Fibroblast of pulmonary artery (primary cell): Measurements from ENCODE around the gene HPCAL1.

ENCODE experiments used
- DNase-seq: peaks from one replicate; pipeline ENCODE4 v3.0.0-alpha.2; 2010; ENCODE audit warnings: low read depth
- H3K4me3 ChIP-seq: replicated peaks from 2 replicates; pipeline ENCODE4 v1.5.1; 2011; ENCODE audit warnings: low read depth, mild to moderate bottlenecking, control low read depth, low read length, moderate library complexity
- TF ChIP-seq, protein P1 (sequence below): IDR thresholded peaks from 2 replicates; pipeline ENCODE4 v1.5.1; 2011; ENCODE audit warnings: mild to moderate bottlenecking, control low read depth, low read length, inconsistent platforms; ENCODE audit errors: missing control alignments

The HPCAL1 gene

DNA sequence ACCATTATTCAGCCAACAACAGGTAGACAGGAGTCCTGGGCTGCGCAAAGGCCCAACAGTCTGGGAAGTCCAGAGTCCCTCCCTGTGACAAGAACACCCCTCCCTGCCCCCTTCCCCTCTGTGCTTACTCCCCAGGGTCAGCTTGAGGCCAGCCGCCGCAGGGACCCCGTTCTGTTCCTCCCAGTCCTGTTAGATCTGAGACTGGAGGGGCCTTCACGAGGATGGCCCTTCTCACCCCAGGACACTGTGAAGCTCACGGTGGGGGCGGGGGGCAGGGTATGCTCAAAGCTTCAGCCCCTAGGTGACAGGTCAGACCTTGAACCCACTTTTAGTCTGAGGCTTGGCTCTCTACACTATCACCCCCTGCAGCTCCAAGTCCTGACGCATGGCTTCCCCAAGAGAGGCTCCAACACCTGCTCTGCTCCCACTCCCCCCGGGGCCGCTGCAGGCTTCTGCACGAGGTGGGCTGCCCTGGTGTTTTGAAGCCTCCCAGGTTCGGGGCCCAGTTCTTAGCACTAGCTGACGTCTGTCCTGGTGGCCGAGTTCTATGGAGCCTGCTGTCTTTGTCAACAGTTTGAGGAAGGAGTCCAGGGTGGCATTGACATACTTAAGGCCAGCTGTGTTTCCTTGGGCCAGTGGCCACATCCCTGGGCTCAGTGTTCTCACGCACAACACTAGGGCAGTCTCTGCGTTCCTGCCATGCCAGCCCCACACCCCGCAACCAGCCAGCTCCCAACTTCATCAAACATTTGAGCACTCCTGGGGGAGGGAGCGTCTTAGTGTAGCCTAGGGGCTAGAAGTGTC lies 37.2 kb upstream of the HPCAL1 start:
- no peak for DNase-seq
- TF ChIP-seq, protein P1, sequence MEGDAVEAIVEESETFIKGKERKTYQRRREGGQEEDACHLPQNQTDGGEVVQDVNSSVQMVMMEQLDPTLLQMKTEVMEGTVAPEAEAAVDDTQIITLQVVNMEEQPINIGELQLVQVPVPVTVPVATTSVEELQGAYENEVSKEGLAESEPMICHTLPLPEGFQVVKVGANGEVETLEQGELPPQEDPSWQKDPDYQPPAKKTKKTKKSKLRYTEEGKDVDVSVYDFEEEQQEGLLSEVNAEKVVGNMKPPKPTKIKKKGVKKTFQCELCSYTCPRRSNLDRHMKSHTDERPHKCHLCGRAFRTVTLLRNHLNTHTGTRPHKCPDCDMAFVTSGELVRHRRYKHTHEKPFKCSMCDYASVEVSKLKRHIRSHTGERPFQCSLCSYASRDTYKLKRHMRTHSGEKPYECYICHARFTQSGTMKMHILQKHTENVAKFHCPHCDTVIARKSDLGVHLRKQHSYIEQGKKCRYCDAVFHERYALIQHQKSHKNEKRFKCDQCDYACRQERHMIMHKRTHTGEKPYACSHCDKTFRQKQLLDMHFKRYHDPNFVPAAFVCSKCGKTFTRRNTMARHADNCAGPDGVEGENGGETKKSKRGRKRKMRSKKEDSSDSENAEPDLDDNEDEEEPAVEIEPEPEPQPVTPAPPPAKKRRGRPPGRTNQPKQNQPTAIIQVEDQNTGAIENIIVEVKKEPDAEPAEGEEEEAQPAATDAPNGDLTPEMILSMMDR = no peak
- H3K4me3 ChIP-seq = no peak overlapping the region

DNA sequence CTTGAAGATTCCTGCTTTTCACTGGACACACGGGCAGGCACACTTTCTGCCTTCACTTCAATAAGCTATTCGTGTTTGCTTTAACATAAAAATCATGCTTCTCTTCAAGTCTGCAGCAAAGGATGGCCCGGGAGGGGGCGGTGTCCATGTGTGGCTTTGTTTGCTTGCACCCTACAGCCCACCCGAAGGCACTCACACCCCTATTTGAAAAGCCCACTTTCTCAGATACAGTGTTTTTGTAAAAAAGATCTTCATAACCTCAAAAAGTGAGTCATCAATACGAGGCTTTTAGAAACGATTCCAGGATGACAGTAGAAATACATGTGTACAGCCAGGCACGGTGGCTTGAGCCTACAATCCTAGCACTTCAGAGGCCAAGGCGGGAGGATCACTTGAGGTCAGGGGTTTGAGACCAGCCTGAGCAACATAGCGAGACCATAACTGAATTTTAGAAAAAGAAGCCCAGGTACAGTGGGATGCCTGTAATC lies 36.5 kb upstream of the HPCAL1 start:
- peak; percentile 13 for DNase-seq
- TF ChIP-seq, protein P1 = no peak
- no peak overlapping the region for H3K4me3 ChIP-seq

DNA sequence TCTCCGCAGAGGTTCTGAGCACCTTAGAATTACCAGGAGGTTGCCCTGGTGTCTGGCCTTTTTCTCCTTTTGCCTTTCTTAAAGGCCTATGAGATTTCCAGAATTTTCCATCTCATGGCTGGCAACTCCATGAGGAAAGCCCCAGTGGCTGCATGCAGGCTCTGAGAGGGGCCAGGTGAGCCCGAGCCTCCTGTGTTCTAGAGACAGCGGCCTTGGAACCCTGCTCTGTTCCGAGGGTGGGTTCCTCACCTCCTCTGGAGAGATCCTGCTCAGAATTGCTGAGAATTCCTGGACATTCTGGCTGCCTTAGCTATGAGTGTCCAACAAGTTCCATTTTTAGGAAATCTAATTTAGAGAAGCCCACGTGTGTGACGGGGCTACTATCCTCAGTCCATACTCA lies 35.7 kb upstream of the HPCAL1 start:
- H3K4me3 ChIP-seq = no peak overlapping the region
- TF ChIP-seq, protein P1 = no peak
- no peak for DNase-seq

DNA sequence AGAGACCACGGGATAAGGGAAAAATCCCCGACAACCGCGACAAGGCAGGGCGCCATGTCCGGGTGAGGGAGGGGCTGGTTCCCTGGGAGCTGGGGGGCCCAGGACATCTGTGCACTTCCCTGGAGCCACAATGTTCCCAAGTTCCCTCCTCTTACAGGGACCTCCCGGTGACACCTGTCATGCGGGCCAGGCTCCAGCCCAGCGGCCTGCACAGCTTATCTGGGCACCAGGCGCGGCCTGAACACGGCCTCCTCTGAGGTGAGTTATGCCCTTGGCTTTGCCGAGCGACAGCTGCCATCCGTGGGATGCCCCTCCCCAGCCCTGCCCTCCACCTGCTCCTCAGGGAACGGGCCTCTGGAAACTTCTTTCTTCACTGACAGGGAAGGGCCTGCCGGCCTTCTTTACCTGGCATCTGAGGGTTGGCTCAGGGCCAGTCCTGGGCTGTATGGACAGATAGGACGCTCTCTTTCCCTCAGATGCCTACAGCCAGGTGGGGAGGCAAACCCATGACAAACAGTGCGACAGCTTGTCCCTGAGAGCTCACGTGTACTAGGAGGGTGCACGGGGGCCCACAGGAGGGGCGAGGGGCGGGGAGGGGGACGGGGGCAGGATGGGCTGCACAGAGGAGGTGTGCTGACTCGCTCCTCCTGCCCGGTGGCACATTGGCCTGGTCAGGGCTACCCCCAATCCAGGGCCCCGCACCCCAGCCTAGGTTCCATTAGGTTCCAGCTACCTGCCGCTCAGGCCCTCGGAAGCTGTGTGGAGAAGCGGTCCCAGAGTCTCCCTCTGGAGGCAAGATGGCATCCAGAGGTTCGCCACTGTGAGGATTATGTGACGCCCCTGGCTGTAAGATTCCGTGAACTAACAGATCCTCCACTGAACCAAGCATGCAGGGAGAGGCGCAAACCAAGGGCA lies 34.9 kb upstream of the HPCAL1 start:
- H3K4me3 ChIP-seq = no peak overlapping the region
- no peak for DNase-seq
- TF ChIP-seq, protein P1 = no peak

DNA sequence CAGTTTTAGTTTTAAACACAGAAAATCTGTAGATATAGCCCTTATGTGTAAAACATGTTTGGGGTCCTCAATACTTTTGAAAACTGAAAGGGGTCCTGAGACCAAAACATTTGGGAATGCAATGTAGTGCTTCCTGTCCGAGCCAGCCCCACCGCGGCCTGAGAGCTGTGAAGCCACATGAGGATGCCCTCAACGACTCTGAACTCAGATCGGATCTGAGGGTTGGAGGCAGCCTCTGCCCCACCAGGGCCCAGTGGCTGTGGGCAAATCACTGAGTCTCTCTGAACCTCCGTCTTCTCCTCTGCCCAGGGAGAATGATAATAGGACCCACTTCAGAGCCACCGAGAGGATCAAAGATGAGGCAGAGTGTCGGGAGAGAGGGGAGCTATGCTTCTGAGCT lies 33.4 kb upstream of the HPCAL1 start:
- TF ChIP-seq, protein P1 = no peak
- H3K4me3 ChIP-seq = no peak overlapping the region
- no peak for DNase-seq

DNA sequence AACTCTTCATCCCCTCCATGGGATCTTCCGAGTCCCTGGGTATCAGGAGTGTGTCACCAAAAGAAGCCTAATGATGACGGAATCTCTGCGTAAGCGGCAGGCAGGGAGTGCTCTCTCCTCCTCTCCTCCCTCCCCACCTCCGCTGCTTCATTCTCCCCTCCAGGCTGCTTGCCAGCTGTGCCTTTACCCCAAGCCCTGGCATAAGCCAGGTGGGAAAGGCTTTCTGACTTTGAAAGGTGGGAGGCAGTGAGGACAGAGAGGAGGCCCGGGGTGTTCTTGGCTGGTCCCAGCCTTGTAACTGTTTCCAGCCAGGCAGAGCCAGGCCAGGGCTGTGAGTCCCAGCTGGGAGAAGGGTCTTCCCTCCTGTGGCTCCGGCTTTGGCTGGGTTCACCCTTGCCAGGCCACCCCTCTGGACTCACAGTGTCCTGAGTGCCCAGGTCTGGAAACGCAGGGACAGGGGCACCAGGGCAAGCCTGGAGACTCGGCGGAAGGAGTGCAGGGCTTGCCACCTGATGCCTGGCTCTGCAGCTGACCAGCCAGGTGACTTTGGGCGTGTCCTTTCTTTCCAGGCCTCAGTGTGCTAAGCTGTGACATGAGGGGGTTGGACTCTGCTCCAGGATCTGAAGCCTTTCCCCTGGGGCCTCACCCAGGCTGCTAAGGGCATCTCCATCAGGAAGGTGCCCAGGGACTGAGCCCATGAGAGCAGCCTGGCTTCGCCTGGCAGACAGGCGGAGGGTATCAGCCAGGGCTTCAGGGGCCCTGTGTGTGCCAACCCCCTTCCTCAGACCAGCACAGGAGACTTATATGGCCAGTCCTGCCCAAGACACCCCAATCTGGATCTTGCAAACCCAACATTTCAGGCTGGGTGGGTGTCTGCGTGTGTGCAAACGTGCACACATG lies 32.7 kb upstream of the HPCAL1 start:
- TF ChIP-seq, protein P1 = no peak
- no peak overlapping the region for H3K4me3 ChIP-seq
- DNase-seq = no peak
